NCI-H2029 treated with DMSO at 0.1 percent for 48 hours (cell line): ENCODE results near the gene NCKAP1.
"Not testable (repeated sequence)": the region's sequence is repeated elsewhere in the genome, so short reads cannot be mapped to it uniquely, and the experiment has no call there.

Experiments
- DNase-seq: peaks from one replicate; lab custom pipeline; 2025; lab: John Stamatoyannopoulos, UW

NCKAP1 gene

DNA sequence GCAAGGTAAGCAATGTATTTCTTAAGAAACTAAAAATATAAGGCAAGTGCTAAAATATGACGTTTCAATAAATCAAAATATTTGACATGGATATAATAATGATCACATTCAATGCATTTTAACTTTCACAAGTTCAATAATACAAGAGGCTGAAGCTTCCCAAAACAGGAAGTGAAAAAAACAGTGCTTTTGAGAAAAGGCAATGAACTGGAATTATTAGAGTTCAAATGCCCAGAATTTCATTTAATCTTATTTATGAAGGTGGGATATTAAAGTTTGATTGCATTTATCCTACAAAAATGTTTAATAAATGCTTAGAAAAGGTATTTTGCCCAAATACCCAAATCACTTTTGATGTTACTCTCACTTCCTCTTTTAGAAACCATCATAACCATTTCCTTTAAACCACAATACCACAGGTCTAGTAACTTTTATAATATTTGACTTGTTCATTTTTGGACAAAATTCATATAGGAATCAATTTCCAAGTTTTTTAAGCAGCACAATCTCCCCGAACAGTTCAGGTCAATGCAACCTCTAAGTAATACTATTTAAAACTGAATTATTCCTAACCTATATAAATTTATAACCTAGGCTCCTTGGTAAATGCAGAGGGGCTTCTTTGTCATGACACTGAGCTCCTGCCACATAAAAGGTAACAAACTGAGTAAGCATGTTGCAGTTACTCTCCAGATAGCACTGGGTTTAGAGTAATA lies 2.1 kb downstream of the NCKAP1 start:
- DNase-seq, result no peak

GRCh38 chr2:183035298-183035953 lies 2.8 kb downstream of the NCKAP1 start:
- DNase-seq, result no peak

- no peak for DNase-seq
Measured at GRCh38 chr2:183034806-183035205, 3.5 kb downstream of the NCKAP1 start.

DNA sequence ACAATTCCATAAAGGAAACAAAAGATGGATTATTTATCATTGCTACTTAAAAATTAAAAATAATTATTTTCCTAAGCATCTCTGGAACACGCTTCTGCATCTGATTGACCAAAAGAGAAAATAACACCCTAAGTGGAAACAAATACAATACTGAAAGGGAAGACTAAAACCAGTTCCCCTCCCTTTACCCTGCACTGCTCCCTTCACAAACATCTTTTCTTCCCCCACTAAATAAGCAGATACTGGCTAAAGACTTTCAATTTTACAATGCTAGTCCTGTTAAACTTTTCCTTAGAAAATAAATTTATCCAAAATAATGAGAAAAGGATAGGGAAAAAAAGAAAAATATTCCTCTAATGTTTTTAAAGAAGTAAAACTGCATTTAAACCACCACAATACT lies 4.3 kb downstream of the NCKAP1 start:
- DNase-seq, result no peak

- DNase-seq, result no peak
Measured at GRCh38 chr2:183031911-183032794, 6.1 kb downstream of the NCKAP1 start.

GRCh38 chr2:183029219-183029618 lies 9.0 kb downstream of the NCKAP1 start:
- DNase-seq, result no peak

DNA sequence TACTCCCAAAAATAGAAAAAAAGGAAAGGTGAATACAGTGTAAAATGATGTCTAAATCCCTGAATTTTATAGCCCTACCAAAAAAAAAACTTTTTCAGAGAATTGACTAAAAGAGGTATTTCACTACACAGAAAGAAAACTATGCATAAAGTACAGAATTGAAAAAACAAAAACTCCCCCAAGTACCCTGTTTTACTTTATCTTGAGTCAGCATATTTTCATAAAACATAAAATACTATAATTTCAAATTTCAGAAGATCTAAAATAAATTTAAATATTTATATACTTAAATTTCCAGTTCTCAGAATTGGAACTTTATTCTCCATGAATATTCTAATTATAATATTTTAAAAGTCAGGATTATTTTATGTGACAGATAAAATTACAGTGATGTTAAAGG lies 10.1 kb downstream of the NCKAP1 start:
- no peak for DNase-seq

DNA sequence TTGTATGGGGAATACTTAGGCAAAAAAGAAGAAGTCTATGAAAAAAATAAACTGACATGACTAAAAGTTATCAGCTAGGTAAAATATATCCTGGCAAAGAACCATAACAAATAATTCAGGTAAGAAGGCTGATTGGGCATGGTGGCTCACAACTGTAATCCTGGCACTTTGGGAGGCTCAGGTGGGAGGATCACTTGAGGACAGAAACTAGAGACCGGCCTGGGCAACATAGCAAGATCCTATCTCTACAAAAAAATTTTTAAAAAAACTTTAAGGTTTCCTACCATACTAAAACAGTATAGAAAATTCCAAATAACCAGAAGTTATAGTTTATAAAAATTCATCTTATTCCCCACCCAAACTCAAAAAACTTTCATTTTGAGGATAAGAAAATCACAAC lies 10.8 kb downstream of the NCKAP1 start:
- no peak for DNase-seq

GRCh38 chr2:183026424-183026823 lies 11.8 kb downstream of the NCKAP1 start:
- DNase-seq, result no peak

- no peak for DNase-seq
Measured at GRCh38 chr2:183025993-183026392, 12.3 kb downstream of the NCKAP1 start.

GRCh38 chr2:183024339-183025095 lies 13.7 kb downstream of the NCKAP1 start:
- DNase-seq, result no peak

DNA sequence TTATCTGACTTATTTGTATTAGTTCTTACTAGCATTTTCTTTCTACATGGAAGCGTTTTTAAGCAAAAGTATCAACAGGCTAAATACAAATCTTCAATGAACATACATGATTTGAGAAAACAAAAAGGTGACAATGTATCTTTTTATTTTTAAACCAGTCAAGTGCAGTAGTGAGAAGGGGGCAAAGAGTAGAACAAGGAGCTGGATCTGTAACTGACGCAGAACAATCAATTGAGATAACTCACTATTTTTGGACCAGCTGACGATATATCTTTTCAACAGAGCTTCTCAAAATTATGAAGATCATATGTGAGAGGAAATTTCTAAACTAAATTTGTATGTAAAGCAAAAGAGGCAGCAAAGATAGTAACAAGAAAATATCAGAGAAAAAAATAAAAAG lies 15.5 kb downstream of the NCKAP1 start:
- DNase-seq, result no peak

GRCh38 chr2:183021613-183022012 lies 16.6 kb downstream of the NCKAP1 start:
- DNase-seq, result no peak

DNA sequence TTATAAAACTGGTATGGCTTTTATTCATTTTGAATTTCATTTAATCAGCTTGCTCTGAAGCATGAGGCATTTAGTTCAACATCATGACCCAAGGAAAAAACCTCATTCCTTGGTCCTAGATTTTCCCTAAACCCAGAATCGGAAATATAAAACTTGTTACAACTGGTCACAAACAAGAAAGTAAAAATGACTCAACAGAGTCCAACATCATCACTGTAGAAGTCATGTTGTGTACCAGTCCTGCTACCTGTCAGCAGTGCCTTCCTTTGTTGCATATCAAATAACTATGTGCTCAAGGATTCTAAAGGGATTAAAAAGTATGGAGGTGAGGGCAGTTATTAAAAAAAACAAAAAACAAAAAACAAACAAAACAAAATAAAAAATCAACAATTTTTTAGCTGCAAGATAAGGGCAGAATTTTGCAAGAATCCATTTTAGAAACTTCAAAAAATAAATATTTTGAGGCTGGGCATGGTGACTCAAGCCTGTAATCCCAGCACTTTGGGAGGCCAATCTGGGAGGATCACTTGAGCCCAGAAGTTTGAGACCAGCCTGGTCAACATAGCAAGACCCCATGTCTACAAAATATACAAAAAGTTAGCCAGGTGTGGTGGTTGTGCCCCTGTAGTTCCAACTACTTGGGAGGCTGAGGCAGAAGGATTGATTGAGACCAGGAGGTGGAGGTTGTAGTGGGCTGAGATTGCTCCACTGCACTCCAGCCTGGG lies 18.4 kb downstream of the NCKAP1 start:
- no peak for DNase-seq

GRCh38 chr2:183017845-183018244 lies 20.4 kb downstream of the NCKAP1 start:
- DNase-seq, result not testable (repeated sequence)

DNA sequence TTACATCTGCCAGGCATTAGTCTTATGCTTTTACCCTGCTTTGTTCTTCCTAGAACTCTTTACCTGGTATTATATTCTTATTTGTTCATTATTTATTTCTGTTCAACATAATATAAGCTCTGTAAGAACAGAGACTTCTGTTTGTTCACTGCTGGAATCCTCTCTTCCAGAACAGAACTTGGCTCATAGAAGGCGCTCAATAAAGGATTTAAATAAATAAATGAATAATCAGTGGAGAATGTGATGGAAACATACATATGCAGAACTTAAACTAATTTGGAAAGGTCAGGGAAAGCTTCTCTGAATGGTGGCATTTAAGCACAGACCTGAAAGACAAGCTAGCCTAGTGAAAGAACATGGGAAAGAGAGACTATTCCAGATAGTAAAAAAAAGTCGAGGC lies 24.3 kb downstream of the NCKAP1 start:
- DNase-seq, result no peak

GRCh38 chr2:183011743-183012142 lies 26.5 kb downstream of the NCKAP1 start:
- no peak for DNase-seq

- no peak for DNase-seq
Measured at GRCh38 chr2:183010112-183010511, 28.1 kb downstream of the NCKAP1 start.

GRCh38 chr2:183009249-183009899 lies 28.9 kb downstream of the NCKAP1 start:
- DNase-seq, result no peak

- DNase-seq, result no peak
Measured at GRCh38 chr2:183001948-183002347, 36.3 kb downstream of the NCKAP1 start.

DNA sequence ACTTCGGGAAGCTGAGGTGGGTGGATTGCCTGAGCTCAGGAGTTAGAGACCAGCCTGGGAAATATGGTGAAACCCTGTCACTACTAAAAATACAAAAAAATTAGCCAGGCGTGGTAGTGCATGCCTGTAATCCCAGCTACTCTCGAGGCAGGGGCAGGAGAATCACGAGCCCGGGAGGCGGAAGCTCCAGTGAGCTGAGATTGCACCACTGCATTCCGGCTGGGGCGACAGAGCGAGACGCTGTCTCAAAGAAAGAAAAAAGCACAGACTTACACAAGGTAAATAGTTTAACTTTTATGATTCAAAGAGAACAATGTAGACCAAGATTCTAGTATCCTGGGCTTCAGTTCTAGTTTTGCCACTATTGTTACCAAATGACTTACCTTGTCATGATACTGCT lies 37.4 kb downstream of the NCKAP1 start:
- no peak for DNase-seq
